ENCODE results near the gene TMEM140. TPM values are rescaled to one million over a fixed set of nuclear protein-coding genes. Genes with fewer than 3 reads are reported as not detected.

Gene TMEM140
- total and polyA plus RNA-seq, 2 experiments from 2014 or later = 20.8 to 23.1 TPM

GRCh38 chr7:135161669-135162068 lies 13.8 kb downstream of the TMEM140 start:
- no peaks in the 10 kb centered on the region for H3K9me2 ChIP-seq (replicated peaks; ENCODE audit: insufficient read depth)
- H3K4me3 ChIP-seq = no peak overlapping the region
- no peak for TF ChIP-seq EZH2 (IDR thresholded peaks at IDR 0.05; ENCODE audit: borderline replicate concordance)
- no peak for TF ChIP-seq CTCF (IDR thresholded peaks at IDR 0.05; ENCODE audit: poor library complexity)
- TF ChIP-seq EZH2phosphoT487 (IDR thresholded peaks at IDR 0.05; ENCODE audit: low read depth, severe bottlenecking, unreplicated experiment) = no peak
- H3K36me3 ChIP-seq (replicated peaks; ENCODE audit: insufficient read depth, low read depth) = no peaks in the 10 kb centered on the region
- peaks cover 3% of the 10 kb centered on the region for H3K79me2 ChIP-seq
- no peak overlapping the region for H3K4me2 ChIP-seq
- no peak overlapping the region for H3K27ac ChIP-seq
- no peaks in the 10 kb centered on the region for H3K9me3 ChIP-seq (ENCODE audit: low read depth)
- no peaks in the 10 kb centered on the region for H3K27me3 ChIP-seq
- H2AFZ ChIP-seq = no peak overlapping the region
- WGBS (ENCODE audit: low lambda C conversion rate, missing lambda C conversion rate) = 96% methylated on average over 6 of the region's 6 CpGs
- peaks cover 10% of the 10 kb centered on the region for H3K4me1 ChIP-seq (ENCODE audit: insufficient read depth)
- H4K20me1 ChIP-seq (ENCODE audit: insufficient read depth, poor library complexity, severe bottlenecking) = no peaks in the 10 kb centered on the region
- no peak for DNase-seq (ENCODE audit: low spot score)

DNA sequence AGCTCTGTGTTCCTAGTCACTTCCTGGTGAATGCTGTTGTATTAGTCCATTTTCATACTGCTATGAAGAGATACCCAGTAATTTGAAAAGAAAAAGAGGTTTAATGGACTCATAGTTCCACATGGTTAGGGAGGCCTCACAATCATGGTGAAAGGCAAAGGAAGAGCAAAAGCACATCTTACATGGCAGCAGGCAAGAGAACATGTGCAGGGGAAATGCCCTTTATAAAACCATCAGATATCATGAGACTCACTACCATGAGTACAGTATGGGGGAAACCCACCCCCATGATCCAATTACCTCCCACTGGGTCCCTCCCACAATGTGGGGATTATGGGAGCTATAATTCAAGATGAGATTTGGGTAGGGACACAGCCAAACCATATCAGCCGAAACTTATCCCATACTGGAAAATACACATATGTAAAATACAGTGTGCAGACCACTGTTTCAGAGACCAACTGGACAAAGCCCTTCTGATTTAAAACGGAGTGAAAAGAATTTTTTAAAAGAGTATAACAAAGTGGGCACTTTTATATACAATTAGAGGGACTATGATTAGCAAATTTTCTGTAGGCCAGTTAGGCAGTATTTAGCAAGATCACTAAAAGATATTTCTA lies 14.6 kb downstream of the TMEM140 start:
- peaks cover under 1% of the 10 kb centered on the region for H3K79me2 ChIP-seq
- H4K20me1 ChIP-seq (ENCODE audit: insufficient read depth, poor library complexity, severe bottlenecking) = no peaks in the 10 kb centered on the region
- TF ChIP-seq EZH2phosphoT487 (IDR thresholded peaks at IDR 0.05; ENCODE audit: low read depth, severe bottlenecking, unreplicated experiment) (no peak), EZH2 (IDR thresholded peaks at IDR 0.05; ENCODE audit: borderline replicate concordance) (no peak), CTCF (IDR thresholded peaks at IDR 0.05; ENCODE audit: poor library complexity) (no peak)
- no peaks in the 10 kb centered on the region for H3K27me3 ChIP-seq
- 94% methylated on average over 2 of the region's 2 CpGs for WGBS (ENCODE audit: low lambda C conversion rate, missing lambda C conversion rate)
- no peak overlapping the region for H2AFZ ChIP-seq
- H3K4me3 ChIP-seq = no peak overlapping the region
- H3K9me3 ChIP-seq (ENCODE audit: low read depth) = no peaks in the 10 kb centered on the region
- no peaks in the 10 kb centered on the region for H3K36me3 ChIP-seq (replicated peaks; ENCODE audit: insufficient read depth, low read depth)
- H3K9me2 ChIP-seq (replicated peaks; ENCODE audit: insufficient read depth) = no peaks in the 10 kb centered on the region
- DNase-seq (ENCODE audit: low spot score) = no peak
- peaks cover 10% of the 10 kb centered on the region for H3K4me1 ChIP-seq (ENCODE audit: insufficient read depth)
- no peak overlapping the region for H3K4me2 ChIP-seq
- no peak overlapping the region for H3K27ac ChIP-seq

- no peaks in the 10 kb centered on the region for H4K20me1 ChIP-seq (ENCODE audit: insufficient read depth, poor library complexity, severe bottlenecking)
- 98% methylated on average over 18 of the region's 18 CpGs for WGBS (ENCODE audit: low lambda C conversion rate, missing lambda C conversion rate)
- TF ChIP-seq CTCF (IDR thresholded peaks at IDR 0.05; ENCODE audit: poor library complexity) = no peak
- no peak for TF ChIP-seq EZH2phosphoT487 (IDR thresholded peaks at IDR 0.05; ENCODE audit: low read depth, severe bottlenecking, unreplicated experiment)
- TF ChIP-seq EZH2 (IDR thresholded peaks at IDR 0.05; ENCODE audit: borderline replicate concordance) = no peak
- H3K79me2 ChIP-seq = peaks cover 13% of the 10 kb centered on the region
- no peaks in the 10 kb centered on the region for H3K9me2 ChIP-seq (replicated peaks; ENCODE audit: insufficient read depth)
- no peaks in the 10 kb centered on the region for H3K36me3 ChIP-seq (replicated peaks; ENCODE audit: insufficient read depth, low read depth)
- no peak overlapping the region for H3K27ac ChIP-seq
- peaks cover 26% of the 10 kb centered on the region for H3K4me1 ChIP-seq (ENCODE audit: insufficient read depth)
- H3K4me3 ChIP-seq = no peak overlapping the region
- no peaks in the 10 kb centered on the region for H3K27me3 ChIP-seq
- DNase-seq (ENCODE audit: low spot score) = no peak
- no peak overlapping the region for H2AFZ ChIP-seq
- H3K9me3 ChIP-seq (ENCODE audit: low read depth) = no peaks in the 10 kb centered on the region
- no peak overlapping the region for H3K4me2 ChIP-seq
Measured at GRCh38 chr7:135164357-135165061, 16.6 kb downstream of the TMEM140 start.

Measured in hepatocyte (in vitro differentiated cells).